HG02981 (cell line): Measurements from ENCODE around the gene MIDN.
A peak's percentile ranks its signal among the peaks of the same experiment; 100 is the strongest.
"Not testable (repeated sequence)": the region's sequence is repeated elsewhere in the genome, so short reads cannot be mapped to it uniquely, and the experiment has no call there.

Experiments
- ATAC-seq: cut with Tn5 transposase; IDR thresholded peaks from one replicate; pipeline ENCODE4 v1.9.1; 2021; ENCODE audit warnings: mild to moderate bottlenecking, moderate library complexity; ENCODE audit not compliant: unreplicated experiment

MIDN gene

GRCh38 chr19:1248139-1248785, at the start of gene MIDN:
MIDN (plus strand) TSS chr19:1248583; CDS start chr19:1250297, 1,714 bp downstream.
- ATAC-seq = peak; percentile 9

GRCh38 chr19:1199531-1199930, 48.9 kb upstream of the MIDN start:
- no peak for ATAC-seq

DNA sequence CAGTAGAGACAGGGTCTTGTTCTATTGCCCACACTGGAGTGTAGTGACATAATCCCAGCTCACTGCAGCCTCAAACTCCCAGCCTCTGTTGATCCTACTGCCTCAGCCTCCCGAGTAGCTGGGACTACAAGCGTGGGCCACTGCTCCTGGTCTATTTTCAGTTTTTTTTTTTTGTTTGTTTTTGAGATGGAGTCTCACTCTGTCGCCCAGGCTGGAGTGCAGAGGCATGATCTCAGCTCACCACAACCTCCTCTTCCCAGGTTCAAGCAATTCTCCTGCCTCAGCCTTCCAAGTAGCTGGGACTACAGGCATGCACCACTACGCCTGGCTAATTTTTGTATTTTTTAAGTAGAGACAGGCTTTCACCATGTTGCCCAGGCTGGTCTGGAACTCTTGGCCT, 47.8 kb upstream of the MIDN start:
- not testable (repeated sequence) for ATAC-seq

GRCh38 chr19:1205114-1206099, 43.0 kb upstream of the MIDN start, which contains the start of gene STK11:
STK11 (plus strand) TSS chr19:1205778; CDS start chr19:1206914, 1,136 bp downstream.
- peak; percentile 81 for ATAC-seq

GRCh38 chr19:1206150-1206863, 42.1 kb upstream of the MIDN start:
- ATAC-seq = no peak

- ATAC-seq = no peak
Measured at GRCh38 chr19:1206864-1207450, 41.4 kb upstream of the MIDN start.

DNA sequence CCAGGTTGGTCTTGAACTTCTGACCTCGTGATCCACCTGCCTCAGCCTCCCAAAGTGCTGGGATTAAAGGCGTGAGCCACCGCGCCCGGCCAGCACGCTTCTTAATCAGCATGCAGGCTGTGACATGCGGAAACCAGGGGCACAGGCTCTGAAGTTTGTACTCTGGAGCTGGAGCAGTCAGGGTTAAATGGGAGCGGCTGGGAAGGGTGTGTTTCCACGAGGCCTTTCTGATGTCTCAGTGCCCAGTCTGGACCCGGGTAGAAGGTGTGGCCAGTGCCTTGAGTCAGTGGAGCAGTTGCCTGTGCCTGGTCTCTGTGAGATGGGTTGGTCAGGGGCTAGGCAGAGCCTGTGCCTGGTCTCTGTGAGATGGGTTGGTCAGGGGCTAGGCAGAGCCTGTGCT, 39.6 kb upstream of the MIDN start:
- not testable (repeated sequence) for ATAC-seq

- no peak for ATAC-seq
Measured at GRCh38 chr19:1210227-1210538, 38.2 kb upstream of the MIDN start.

- ATAC-seq = no peak
Measured at GRCh38 chr19:1211494-1212234, 36.7 kb upstream of the MIDN start.

DNA sequence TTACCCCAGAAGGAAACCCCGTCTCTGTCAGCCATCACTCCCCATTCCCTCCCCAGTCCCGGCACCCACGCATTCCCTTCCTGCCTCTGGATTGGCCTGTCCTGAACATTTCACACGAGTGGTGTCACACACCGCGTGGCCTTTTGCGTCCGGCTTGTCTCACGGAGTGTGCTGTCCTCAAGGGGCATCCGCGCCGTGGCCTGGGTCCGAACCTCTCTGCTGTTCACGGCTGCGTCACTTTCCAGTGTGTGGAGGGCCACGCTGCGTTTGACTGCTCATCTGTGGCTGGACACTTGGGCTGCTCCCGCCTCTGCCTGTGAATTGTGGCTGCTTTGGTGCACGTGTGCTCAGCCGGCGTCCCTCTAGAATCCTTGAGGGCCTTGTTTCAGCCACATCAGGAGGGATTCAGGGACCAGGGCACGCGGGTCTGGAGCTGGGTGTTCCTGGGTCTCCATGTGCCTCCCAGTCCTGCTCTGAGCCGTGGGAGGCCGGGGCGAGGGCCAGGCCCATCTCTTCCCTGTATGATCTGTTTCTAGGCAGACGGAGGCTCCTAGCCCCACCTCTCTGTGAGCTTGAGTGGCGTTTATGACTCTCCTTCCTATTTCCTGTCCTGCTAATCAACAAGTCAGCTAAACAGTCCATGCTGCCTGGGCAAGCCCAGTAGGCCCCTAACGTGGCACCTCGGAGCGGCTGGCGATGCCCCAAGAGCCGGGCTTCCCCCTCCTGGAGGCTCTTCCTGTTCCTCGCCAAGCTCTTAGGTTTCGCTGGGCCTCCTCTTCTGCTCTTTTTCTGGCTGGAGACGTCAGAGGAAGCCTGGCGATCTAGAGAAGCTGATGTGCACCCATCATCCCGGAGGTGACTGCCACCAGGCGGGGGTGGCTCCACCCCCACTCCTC, 34.7 kb upstream of the MIDN start:
- no peak for ATAC-seq

- no peak for ATAC-seq
Measured at GRCh38 chr19:1214299-1214861, 34.0 kb upstream of the MIDN start.

- no peak for ATAC-seq
Measured at GRCh38 chr19:1214862-1215731, 33.3 kb upstream of the MIDN start.

- no peak for ATAC-seq
Measured at GRCh38 chr19:1216756-1217155, 31.6 kb upstream of the MIDN start.

DNA sequence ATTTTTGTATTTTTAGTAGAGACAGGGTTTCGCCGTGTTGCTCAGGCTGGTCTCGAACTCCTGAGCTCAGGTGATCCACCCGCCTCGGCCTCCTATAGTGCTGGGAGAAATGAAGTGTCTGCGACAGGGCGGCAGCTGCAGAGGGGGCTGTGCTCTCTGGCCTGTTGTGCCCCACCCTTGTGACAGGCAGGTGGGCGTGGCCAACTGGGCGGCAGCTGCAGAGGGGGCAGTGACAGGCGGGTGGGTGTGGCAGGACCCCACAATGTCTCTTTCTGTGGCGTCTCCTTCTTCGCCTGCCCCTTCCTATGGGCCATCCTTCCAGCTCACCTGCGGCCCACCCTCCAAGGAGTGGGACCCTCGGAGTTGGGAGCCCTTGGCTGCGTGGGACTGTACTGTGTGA, 31.0 kb upstream of the MIDN start:
- no peak for ATAC-seq

- ATAC-seq = no peak
Measured at GRCh38 chr19:1218751-1219567, 29.4 kb upstream of the MIDN start.

DNA sequence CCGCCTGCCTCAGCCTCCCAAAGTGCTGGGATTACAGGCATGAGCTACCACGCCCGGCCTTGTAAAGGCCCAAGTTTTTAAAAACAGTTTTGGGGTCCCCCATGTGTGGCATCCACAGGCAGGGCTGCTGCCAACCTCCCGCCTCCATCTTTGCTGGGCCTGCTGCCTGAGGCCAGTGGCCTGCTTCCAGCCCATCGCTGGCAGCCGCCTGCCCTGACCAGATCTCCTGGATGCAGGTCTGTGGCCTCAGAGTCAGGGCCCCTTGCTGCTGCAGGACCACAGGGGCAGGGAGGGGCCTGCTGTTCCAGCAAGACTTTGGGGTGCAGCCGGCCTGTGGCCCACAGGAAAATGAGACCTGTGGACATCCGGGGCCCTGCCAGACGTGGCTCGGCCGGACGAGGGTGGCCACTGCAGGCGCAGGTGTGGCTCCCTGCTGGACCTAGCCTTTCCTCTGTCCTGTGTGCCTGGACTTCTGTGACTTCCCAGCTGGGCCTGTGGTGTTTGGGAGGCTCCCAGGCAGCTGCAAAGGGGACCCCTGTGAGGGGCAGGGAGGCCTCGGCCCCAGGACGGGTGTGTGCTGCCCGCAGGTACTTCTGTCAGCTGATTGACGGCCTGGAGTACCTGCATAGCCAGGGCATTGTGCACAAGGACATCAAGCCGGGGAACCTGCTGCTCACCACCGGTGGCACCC, 28.5 kb upstream of the MIDN start:
- ATAC-seq = no peak

DNA sequence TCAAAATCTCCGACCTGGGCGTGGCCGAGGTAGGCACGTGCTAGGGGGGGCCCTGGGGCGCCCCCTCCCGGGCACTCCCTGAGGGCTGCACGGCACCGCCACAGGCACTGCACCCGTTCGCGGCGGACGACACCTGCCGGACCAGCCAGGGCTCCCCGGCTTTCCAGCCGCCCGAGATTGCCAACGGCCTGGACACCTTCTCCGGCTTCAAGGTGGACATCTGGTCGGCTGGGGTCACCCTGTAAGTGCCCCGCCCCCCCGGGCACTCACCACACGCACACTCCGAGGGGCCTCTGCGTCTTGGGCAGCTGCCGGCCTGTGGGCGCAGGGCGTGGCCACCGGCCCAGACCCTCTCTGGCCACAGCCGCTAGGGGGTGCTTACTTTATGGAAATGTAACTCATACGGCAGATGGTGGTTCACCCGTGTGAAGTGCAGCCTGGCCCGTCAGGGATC, 27.9 kb upstream of the MIDN start:
- ATAC-seq = no peak
